Colonic mucosa (tissue), 4 donors: ENCODE results near the gene NTF4. TPM values are rescaled to one million over a fixed set of nuclear protein-coding genes. Genes with fewer than 3 reads are reported as not detected.
"Not testable (repeated sequence)": the region's sequence is repeated elsewhere in the genome, so short reads cannot be mapped to it uniquely, and the experiment has no call there.

Source experiments
- DNase-seq: peaks from one replicate; pipeline ENCODE4 v3.0.0-alpha.2; 2020
- H3K27ac ChIP-seq: fragments of 200-600 bp; one replicate; pipeline ENCODE4 v1.8.0; 2021
- H3K27me3 ChIP-seq: fragments of 200-600 bp; one replicate; pipeline ENCODE4 v1.8.0; 2021
- H3K36me3 ChIP-seq: fragments of 200-600 bp; one replicate; pipeline ENCODE4 v1.8.0; 2021
- H3K4me1 ChIP-seq: fragments of 200-600 bp; one replicate; pipeline ENCODE4 v1.8.0; 2021; ENCODE audit warnings: mild to moderate bottlenecking
- H3K4me3 ChIP-seq: fragments of 200-600 bp; one replicate; pipeline ENCODE4 v1.8.0; 2021
- H3K9ac ChIP-seq, 2 donors: one replicate each; pipeline ENCODE4 v1.7.0; 2013; ENCODE audit warnings: control low read depth in 2 of 2, low read depth in 2 of 2, low read length in 2 of 2
- H3K9me3 ChIP-seq: fragments of 200-600 bp; one replicate; pipeline ENCODE4 v1.8.0; 2021
- intact Hi-C: fragments of 100-400 bp; cut with DNase I; formaldehyde crosslinking; loops from one replicate; pipeline ENCODE4 v1.14.1; 2022
- total RNA-seq, 2 donors: library from RNA; stranded (reverse); fragmentation: NEBNext Ultra II Directional in 1 of 2; extraction: Animal tissue kit (Norgen Biotek cat#: 25700) in 1 of 2; gene quantifications; one replicate each; pipeline ENCODE4 v1.2.1, GENCODE V29; 2021
- TF ChIP-seq, protein P1 (sequence below): fragments of 200-600 bp; IDR thresholded peaks from one replicate; pipeline ENCODE4 v1.8.0; 2022; ENCODE audit warnings: antibody characterized with exemption, mild to moderate bottlenecking
- donor health status: healthy.
- donor health status: DM: no; HTN: no; CAD: no.
- donor health status: DM: no; HTN: no; CAD: no.

NTF4 gene
- total RNA-seq, 2 donors from 2014 or later: not detected

DNA sequence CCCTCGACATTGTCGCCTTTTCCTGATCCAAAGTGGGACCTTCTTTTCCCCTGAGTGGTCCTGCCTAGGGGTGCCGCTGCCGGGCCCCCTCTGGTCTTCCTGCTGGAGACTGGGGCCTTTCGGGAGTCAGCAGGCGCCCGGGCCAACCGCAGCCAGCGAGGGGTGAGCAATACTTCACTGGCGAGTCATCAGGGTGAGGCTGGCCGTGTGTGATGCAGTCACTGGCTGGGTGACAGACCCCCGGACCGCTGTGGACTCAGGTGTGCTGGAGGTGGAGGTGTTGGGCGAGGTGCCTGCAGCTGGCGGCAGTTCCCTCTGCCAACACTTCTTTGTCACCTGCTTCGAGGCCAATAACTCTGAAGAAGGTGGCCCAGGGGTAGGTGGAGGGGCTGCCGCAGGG lies 22.4 kb downstream of the NTF4 start:
- no peaks in the 10 kb centered on the region for H3K27me3 ChIP-seq
- H3K4me3 ChIP-seq: no peak overlapping the region
- no peak overlapping the region for H3K9ac ChIP-seq
- TF ChIP-seq, protein P1, sequence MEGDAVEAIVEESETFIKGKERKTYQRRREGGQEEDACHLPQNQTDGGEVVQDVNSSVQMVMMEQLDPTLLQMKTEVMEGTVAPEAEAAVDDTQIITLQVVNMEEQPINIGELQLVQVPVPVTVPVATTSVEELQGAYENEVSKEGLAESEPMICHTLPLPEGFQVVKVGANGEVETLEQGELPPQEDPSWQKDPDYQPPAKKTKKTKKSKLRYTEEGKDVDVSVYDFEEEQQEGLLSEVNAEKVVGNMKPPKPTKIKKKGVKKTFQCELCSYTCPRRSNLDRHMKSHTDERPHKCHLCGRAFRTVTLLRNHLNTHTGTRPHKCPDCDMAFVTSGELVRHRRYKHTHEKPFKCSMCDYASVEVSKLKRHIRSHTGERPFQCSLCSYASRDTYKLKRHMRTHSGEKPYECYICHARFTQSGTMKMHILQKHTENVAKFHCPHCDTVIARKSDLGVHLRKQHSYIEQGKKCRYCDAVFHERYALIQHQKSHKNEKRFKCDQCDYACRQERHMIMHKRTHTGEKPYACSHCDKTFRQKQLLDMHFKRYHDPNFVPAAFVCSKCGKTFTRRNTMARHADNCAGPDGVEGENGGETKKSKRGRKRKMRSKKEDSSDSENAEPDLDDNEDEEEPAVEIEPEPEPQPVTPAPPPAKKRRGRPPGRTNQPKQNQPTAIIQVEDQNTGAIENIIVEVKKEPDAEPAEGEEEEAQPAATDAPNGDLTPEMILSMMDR: no peak
- no peak overlapping the region for H3K27ac ChIP-seq
- no peaks in the 10 kb centered on the region for H3K9me3 ChIP-seq
- DNase-seq: no peak
- no peaks in the 10 kb centered on the region for H3K36me3 ChIP-seq
- H3K4me1 ChIP-seq: no peaks in the 10 kb centered on the region
- intact Hi-C loops: no loop called here

DNA sequence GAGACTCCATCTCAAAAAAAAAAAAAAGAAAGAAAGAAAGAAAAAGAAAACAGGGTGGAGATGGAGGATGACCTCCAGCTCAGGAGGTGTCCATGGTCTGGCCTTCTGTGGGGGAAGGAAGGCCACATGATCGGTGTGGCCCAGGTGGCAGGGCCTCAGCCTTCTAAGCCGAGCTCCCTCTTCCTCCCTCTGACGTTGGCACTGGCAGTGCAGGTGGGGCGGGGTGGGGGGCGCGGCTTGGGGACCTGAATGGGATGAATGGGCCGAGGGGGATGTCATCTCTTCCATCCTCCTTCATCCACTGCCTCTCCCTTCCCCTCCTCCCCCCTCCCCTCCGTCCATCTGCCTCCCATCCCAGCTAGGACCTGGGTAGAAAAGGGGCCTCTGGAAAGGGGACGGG lies 24.9 kb downstream of the NTF4 start:
- H3K9me3 ChIP-seq, H3K4me1 ChIP-seq, H3K4me3 ChIP-seq, H3K36me3 ChIP-seq, DNase-seq, H3K9ac ChIP-seq, H3K27ac ChIP-seq, intact Hi-C loops, H3K27me3 ChIP-seq: not testable (repeated sequence)

DNA sequence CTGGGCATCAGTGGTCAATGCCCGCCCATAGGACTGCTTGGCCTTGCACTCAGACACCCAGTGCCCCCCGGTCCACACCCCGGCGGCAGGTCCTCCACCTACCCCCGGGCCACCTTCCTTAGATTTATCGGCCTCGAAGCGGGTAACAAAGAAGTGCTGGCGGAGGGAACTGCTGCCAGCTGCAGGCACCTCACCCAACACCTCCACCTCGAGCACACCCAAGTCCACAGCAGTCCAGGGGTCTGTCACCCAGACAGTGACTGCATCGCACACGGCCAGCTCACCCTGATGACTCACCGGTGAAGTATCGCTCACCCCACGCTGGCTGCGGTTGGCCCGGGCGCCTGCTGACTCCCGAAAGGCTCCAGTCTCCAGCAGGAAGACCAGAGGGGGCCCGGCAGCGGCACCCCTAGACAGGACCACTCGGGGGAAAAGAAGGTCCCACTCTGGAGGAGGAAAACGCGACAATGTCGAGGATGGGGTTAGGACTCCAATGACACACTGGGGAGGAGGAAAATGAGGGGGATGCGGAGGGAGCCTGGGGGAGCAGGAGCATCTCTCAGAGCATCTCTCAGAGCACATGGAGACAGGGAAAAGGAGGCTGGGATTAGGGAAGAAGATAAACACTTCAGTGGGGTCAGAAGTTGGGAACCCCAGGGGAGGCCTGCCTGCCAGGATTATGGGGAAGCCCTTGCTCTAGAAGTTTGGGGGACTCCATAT lies 25.9 kb downstream of the NTF4 start:
- H3K27me3 ChIP-seq, H3K36me3 ChIP-seq, H3K27ac ChIP-seq, H3K4me1 ChIP-seq, H3K4me3 ChIP-seq, DNase-seq, intact Hi-C loops, H3K9me3 ChIP-seq, H3K9ac ChIP-seq: not testable (repeated sequence)

DNA sequence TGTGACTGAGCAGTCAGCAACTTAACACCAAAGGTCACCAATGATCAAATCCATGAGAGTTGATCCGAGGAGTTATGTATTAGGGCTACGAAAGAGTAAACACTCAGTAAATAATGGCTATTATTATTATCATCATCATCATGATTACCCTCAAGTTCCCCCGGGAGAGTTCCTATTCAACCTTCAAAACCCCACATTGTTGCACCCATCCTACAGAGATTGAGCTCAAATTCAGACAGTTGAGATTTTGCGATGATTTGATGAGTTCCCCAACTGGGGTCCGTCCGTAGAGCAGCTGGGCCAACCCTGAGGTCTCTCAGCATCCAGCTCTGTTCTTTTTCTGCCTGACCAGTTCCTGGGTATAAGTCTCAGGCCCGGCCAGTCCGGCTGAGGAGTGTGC lies 26.5 kb downstream of the NTF4 start:
- intact Hi-C loops, H3K9me3 ChIP-seq, H3K27ac ChIP-seq, DNase-seq, H3K4me3 ChIP-seq, H3K9ac ChIP-seq, H3K36me3 ChIP-seq, H3K27me3 ChIP-seq, H3K4me1 ChIP-seq: not testable (repeated sequence)

DNA sequence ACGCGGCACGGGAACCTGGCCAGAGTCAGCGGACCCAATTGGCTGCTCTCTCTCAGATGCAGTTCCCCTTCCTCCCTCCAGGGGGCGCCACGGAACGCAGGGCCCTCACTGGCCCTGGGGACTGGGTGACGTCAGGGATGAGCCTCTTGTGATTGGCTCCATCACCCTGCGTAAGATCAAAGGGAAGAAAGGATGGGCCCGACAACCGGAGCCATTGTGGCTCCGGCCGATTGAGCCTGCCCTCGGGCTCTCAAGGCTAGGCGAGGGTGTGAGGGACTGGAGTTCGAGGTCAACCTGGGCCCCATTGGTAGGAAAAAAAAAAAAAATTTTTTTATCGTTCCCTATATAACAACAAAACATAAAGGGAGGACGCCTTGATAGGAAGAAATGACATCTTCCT lies 27.8 kb downstream of the NTF4 start, which contains the start of gene CGB1:
TSS of gene CGB1 (minus strand) at position 81 of the 400 bp plus-strand sequence. CDS start 184 bp downstream, outside the sequence.
- H3K9ac ChIP-seq, H3K4me3 ChIP-seq, H3K9me3 ChIP-seq, H3K27ac ChIP-seq, H3K36me3 ChIP-seq, H3K27me3 ChIP-seq, H3K4me1 ChIP-seq, intact Hi-C loops: not testable (repeated sequence)
- DNase-seq: peak; percentile 26

DNA sequence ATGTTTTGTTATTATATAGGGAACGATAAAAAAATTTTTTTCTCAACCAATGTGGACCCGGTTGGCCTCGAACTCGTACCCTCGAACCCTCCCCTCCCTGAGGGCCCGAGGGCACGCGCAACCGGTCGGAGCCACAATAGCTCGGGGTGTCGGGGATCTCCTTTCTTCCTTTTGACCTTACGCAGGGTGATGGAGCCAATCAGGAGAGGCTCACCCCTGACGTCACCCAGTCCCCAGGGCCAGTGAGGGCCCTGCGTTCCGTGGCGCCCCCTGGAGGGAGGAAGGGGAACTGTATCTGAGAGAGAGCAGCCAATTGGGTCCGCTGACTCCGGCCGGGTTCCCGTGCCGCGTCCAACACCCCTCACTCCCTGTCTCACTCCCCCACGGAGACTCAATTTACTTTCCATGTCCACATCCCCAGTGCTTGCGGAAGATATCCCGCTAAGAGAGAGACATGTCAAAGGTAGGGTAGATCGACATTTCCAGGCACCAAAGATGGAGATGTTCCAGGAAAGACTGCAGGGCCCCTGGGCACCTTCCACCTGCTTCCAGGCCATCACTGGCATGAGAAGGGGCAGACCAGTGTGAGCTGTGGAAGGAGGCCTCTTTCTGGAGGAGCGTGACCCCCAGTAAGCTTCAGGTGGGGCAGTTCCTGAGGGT lies 32.8 kb downstream of the NTF4 start, which contains the start of gene CGB2:
TSS of gene CGB2 (plus strand) at position 249 of the 660 bp plus-strand sequence. CDS start at position 455, 206 bp downstream.
- intact Hi-C loops, H3K9ac ChIP-seq, H3K27ac ChIP-seq, H3K4me3 ChIP-seq, H3K36me3 ChIP-seq, H3K4me1 ChIP-seq, H3K27me3 ChIP-seq, H3K9me3 ChIP-seq: not testable (repeated sequence)
- DNase-seq: peak; percentile 27

DNA sequence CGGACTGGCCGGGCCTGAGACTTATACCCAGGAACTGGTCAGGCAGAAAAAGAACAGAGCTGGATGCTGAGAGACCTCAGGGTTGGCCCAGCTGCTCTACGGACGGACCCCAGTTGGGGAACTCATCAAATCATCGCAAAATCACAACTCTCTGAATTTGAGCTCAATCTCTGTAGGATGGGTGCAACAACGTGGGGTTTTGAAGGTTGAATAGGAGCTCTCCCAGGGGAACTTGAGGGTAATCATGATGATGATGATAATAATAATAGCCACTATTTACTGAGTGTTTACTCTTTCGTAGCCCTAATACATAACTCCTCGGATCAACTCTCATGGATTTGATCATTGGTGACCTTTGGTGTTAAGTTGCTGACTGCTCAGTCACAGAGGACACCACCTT lies 34.3 kb downstream of the NTF4 start:
- intact Hi-C loops, DNase-seq, H3K9ac ChIP-seq, H3K4me1 ChIP-seq, H3K27ac ChIP-seq, H3K36me3 ChIP-seq, H3K4me3 ChIP-seq, H3K27me3 ChIP-seq, H3K9me3 ChIP-seq: not testable (repeated sequence)

DNA sequence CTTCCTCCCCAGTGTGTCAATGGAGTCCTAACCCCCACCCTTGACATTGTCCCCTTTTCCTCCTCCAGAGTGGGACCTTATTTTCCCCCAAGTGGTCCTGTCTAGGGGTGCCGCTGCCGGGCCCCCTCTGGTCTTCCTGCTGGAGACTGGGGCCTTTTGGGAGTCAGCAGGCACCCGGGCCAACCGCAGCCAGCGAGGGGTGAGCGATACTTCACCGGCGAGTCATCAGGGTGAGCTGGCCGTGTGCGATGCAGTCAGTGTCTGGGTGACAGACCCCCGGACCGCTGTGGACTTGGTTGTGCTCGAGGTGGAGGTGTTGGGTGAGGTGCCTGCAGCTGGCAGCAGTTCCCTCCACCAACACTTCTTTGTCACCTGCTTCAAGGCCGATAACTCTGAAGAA lies 34.9 kb downstream of the NTF4 start:
- H3K4me1 ChIP-seq, H3K9me3 ChIP-seq, H3K36me3 ChIP-seq, DNase-seq, H3K9ac ChIP-seq, H3K27ac ChIP-seq, H3K27me3 ChIP-seq, H3K4me3 ChIP-seq, intact Hi-C loops: not testable (repeated sequence)

DNA sequence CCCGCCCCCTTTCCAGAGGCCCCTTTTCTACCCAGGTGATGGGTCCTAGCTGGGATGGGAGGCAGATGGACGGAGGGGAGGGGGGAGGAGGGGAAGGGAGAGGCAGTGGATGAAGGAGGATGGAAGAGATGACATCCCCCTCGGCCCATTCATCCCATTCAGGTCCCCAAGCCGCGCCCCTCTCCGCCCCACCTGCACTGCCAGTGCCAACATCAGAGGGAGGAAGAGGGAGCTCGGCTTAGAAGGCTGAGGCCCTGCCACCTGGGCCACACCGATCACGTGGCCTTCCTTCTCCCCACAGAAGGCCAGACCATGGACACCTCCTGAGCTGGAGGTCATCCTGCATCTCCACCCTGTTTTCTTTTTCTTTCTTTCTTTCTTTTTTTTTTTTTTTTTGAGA lies 35.9 kb downstream of the NTF4 start:
- H3K9ac ChIP-seq, H3K36me3 ChIP-seq, H3K27ac ChIP-seq, intact Hi-C loops, DNase-seq, H3K27me3 ChIP-seq, H3K4me3 ChIP-seq, H3K9me3 ChIP-seq, H3K4me1 ChIP-seq: not testable (repeated sequence)

DNA sequence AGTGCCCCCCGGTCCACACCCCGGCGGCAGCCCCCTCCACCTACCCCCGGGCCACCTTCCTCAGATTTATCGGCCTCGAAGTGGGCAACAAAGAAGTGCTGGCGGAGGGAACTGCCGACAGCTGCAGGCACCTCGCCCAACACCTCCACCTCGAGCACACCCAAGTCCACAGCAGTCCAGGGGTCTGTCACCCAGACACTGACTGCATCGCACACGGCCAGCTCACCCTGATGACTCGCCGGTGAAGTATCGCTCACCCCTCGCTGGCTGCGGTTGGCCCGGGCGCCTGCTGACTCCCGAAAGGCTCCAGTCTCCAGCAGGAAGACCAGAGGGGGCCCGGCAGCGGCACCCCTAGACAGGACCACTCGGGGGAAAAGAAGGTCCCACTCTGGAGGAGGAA lies 39.0 kb downstream of the NTF4 start:
- H3K4me1 ChIP-seq, intact Hi-C loops, H3K9me3 ChIP-seq, H3K27me3 ChIP-seq, H3K4me3 ChIP-seq, H3K9ac ChIP-seq, H3K27ac ChIP-seq, DNase-seq, H3K36me3 ChIP-seq: not testable (repeated sequence)

DNA sequence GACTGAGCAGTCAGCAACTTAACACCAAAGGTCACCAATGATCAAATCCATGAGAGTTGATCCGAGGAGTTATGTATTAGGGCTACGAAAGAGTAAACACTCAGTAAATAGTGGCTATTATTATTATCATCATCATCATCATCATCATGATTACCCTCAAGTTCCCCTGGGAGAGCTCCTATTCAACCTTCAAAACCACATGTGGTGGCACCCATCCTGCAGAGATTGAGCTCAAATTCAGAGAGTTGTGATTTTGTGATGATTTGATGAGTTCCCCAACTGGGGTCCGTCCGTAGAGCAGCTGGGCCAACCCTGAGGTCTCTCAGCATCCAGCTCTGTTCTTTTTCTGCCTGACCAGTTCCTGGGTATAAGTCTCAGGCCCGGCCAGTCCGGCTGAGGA lies 39.5 kb downstream of the NTF4 start:
- H3K4me3 ChIP-seq, H3K36me3 ChIP-seq, H3K27ac ChIP-seq, H3K4me1 ChIP-seq, H3K27me3 ChIP-seq, H3K9ac ChIP-seq, H3K9me3 ChIP-seq, DNase-seq, intact Hi-C loops: not testable (repeated sequence)

DNA sequence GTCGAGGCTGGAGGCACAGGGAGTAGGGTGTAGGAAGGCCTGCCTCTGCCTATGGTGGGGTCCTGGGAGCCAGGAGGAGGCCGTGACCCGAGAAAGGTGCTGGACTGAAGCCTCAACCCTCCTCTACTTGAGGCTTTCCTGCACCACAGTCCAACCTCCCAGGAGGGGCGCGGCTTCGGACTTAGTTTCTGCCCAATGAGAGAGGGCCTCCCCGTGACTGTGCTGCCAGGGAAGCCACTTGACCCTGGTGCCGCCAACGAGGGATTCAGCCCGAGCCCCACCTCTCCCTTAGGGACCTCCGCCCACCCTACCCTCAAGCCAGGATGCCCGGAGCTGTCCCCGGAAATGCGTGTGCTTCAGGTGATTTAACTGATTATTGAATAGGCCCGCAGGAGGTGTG lies 40.4 kb downstream of the NTF4 start, which contains the start of gene CGB3:
TSS of gene CGB3 (minus strand) at position 101 of the 400 bp plus-strand sequence. CDS start 362 bp downstream, outside the sequence.
- H3K27me3 ChIP-seq, DNase-seq, H3K27ac ChIP-seq, H3K9me3 ChIP-seq, H3K36me3 ChIP-seq, H3K4me3 ChIP-seq, H3K9ac ChIP-seq, intact Hi-C loops, H3K4me1 ChIP-seq: not testable (repeated sequence)
